Measurements from ENCODE around the gene UTP14C.
"Not testable (repeated sequence)": the region's sequence is repeated elsewhere in the genome, so short reads cannot be mapped to it uniquely, and the experiment has no call there.

The UTP14C gene

DNA sequence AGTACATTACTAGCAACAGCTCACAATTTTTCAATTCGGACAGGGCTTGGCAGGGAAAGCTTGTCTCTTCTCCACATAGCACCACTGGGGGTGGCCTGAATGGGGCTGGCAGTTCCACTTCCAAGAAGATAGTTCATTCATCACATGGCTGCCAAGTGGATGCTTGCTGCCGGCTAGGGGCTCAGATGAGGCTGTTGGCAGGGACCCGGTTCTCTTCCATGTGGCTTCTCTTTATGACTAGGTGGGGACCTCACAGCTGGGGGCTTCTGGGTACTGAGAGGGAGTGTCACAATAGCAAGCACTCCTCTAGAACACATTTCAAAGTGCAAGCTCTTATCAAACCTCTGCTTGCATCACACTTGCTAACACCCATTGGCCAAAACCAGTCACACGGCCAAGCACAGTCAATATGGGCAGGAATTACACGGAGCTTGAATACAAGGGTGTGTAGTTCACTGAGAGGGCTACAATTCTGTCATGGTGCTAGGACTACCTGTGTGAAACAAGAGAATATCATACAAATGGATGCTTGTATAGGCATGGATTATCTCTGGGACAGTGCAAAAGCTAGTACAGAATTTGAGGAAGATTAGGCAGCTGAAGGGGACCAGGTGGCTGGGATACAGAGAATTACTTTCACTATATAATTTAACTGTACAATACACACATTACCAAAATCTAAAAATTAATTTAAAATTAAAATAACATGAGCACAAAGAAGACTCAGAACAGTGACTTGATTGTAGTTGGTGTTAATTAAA, 45.5 kb upstream of the UTP14C start:
- TF ChIP-seq ARNTL (CRISPR knock-in tag; IDR thresholded peaks at IDR 0.05; ENCODE audit: borderline replicate concordance, low read depth), result no peak
- TF ChIP-seq ZNF8 (CRISPR knock-in tag; IDR thresholded peaks at IDR 0.05), result no peak
- TF ChIP-seq ISL1 (CRISPR knock-in tag; IDR thresholded peaks at IDR 0.05), result no peak
- no peak for TF ChIP-seq SNAI2 (CRISPR knock-in tag; IDR thresholded peaks at IDR 0.05)
- TF ChIP-seq, protein P1, sequence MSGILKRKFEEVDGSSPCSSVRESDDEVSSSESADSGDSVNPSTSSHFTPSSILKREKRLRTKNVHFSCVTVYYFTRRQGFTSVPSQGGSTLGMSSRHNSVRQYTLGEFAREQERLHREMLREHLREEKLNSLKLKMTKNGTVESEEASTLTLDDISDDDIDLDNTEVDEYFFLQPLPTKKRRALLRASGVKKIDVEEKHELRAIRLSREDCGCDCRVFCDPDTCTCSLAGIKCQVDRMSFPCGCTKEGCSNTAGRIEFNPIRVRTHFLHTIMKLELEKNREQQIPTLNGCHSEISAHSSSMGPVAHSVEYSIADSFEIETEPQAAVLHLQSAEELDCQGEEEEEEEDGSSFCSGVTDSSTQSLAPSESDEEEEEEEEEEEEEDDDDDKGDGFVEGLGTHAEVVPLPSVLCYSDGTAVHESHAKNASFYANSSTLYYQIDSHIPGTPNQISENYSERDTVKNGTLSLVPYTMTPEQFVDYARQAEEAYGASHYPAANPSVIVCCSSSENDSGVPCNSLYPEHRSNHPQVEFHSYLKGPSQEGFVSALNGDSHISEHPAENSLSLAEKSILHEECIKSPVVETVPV (CRISPR knock-in tag; IDR thresholded peaks at IDR 0.05), result no peak
- no peak for TF ChIP-seq PATZ1 (CRISPR knock-in tag; IDR thresholded peaks at IDR 0.05; ENCODE audit: borderline replicate concordance)
- no peak for TF ChIP-seq RARB (CRISPR knock-in tag; IDR thresholded peaks at IDR 0.05)
- no peak for TF ChIP-seq BACH2 (CRISPR knock-in tag; IDR thresholded peaks at IDR 0.05; ENCODE audit: borderline replicate concordance)
- ATAC-seq, result no peak

- TF ChIP-seq, protein P2, sequence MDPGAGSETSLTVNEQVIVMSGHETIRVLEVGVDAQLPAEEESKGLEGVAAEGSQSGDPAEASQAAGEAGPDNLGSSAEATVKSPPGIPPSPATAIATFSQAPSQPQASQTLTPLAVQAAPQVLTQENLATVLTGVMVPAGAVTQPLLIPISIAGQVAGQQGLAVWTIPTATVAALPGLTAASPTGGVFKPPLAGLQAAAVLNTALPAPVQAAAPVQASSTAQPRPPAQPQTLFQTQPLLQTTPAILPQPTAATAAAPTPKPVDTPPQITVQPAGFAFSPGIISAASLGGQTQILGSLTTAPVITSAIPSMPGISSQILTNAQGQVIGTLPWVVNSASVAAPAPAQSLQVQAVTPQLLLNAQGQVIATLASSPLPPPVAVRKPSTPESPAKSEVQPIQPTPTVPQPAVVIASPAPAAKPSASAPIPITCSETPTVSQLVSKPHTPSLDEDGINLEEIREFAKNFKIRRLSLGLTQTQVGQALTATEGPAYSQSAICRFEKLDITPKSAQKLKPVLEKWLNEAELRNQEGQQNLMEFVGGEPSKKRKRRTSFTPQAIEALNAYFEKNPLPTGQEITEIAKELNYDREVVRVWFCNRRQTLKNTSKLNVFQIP (CRISPR knock-in tag; IDR thresholded peaks at IDR 0.05; ENCODE audit: borderline replicate concordance, low read depth), result no peak
- TF ChIP-seq BACH2 (CRISPR knock-in tag; IDR thresholded peaks at IDR 0.05; ENCODE audit: borderline replicate concordance), result no peak
- no peak for TF ChIP-seq CSDC2 (CRISPR knock-in tag; IDR thresholded peaks at IDR 0.05)
- TF ChIP-seq SNAI2 (CRISPR knock-in tag; IDR thresholded peaks at IDR 0.05), result no peak
- ATAC-seq, result no peak
Observed at GRCh38 chr13:51980908-51981307, 43.6 kb upstream of the UTP14C start.

GRCh38 chr13:51981355-51981754, 43.1 kb upstream of the UTP14C start:
- TF ChIP-seq ARNTL (CRISPR knock-in tag; IDR thresholded peaks at IDR 0.05; ENCODE audit: borderline replicate concordance, low read depth) (no peak), SNAI2 (CRISPR knock-in tag; IDR thresholded peaks at IDR 0.05) (no peak), ZFP3 (CRISPR knock-in tag; IDR thresholded peaks at IDR 0.05) (no peak), OSR1 (CRISPR knock-in tag; IDR thresholded peaks at IDR 0.05) (no peak), ZNF70 (CRISPR knock-in tag; IDR thresholded peaks at IDR 0.05) (no peak), TCF4 (CRISPR knock-in tag; IDR thresholded peaks at IDR 0.05; ENCODE audit: borderline replicate concordance) (no peak), ZNF8 (CRISPR knock-in tag; IDR thresholded peaks at IDR 0.05) (no peak), ESRRG (CRISPR knock-in tag; IDR thresholded peaks at IDR 0.05) (no peak), CSDC2 (CRISPR knock-in tag; IDR thresholded peaks at IDR 0.05) (no peak), BACH2 (CRISPR knock-in tag; IDR thresholded peaks at IDR 0.05; ENCODE audit: borderline replicate concordance) (no peak), ZC3H10 (CRISPR knock-in tag; IDR thresholded peaks at IDR 0.05) (no peak), ZFP30 (CRISPR knock-in tag; IDR thresholded peaks at IDR 0.05) (no peak), ZNF565 (CRISPR knock-in tag; conservative IDR thresholded peaks at IDR 0.05; ENCODE audit: low read depth) (no peak), RARB (CRISPR knock-in tag; IDR thresholded peaks at IDR 0.05) (no peak), TOX (CRISPR knock-in tag; IDR thresholded peaks at IDR 0.05; ENCODE audit: borderline replicate concordance) (no peak)
- TF ChIP-seq, protein P3, sequence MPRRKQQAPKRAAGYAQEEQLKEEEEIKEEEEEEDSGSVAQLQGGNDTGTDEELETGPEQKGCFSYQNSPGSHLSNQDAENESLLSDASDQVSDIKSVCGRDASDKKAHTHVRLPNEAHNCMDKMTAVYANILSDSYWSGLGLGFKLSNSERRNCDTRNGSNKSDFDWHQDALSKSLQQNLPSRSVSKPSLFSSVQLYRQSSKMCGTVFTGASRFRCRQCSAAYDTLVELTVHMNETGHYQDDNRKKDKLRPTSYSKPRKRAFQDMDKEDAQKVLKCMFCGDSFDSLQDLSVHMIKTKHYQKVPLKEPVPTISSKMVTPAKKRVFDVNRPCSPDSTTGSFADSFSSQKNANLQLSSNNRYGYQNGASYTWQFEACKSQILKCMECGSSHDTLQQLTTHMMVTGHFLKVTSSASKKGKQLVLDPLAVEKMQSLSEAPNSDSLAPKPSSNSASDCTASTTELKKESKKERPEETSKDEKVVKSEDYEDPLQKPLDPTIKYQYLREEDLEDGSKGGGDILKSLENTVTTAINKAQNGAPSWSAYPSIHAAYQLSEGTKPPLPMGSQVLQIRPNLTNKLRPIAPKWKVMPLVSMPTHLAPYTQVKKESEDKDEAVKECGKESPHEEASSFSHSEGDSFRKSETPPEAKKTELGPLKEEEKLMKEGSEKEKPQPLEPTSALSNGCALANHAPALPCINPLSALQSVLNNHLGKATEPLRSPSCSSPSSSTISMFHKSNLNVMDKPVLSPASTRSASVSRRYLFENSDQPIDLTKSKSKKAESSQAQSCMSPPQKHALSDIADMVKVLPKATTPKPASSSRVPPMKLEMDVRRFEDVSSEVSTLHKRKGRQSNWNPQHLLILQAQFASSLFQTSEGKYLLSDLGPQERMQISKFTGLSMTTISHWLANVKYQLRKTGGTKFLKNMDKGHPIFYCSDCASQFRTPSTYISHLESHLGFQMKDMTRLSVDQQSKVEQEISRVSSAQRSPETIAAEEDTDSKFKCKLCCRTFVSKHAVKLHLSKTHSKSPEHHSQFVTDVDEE (CRISPR knock-in tag; IDR thresholded peaks at IDR 0.05), result no peak
- TF ChIP-seq, protein P1 (CRISPR knock-in tag; IDR thresholded peaks at IDR 0.05), result no peak
- TF ChIP-seq, protein P4, sequence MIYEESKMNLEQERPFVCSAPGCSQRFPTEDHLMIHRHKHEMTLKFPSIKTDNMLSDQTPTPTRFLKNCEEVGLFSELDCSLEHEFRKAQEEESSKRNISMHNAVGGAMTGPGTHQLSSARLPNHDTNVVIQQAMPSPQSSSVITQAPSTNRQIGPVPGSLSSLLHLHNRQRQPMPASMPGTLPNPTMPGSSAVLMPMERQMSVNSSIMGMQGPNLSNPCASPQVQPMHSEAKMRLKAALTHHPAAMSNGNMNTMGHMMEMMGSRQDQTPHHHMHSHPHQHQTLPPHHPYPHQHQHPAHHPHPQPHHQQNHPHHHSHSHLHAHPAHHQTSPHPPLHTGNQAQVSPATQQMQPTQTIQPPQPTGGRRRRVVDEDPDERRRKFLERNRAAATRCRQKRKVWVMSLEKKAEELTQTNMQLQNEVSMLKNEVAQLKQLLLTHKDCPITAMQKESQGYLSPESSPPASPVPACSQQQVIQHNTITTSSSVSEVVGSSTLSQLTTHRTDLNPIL (CRISPR knock-in tag; IDR thresholded peaks at IDR 0.05; ENCODE audit: low read depth), result no peak
- ATAC-seq, result no peak

DNA sequence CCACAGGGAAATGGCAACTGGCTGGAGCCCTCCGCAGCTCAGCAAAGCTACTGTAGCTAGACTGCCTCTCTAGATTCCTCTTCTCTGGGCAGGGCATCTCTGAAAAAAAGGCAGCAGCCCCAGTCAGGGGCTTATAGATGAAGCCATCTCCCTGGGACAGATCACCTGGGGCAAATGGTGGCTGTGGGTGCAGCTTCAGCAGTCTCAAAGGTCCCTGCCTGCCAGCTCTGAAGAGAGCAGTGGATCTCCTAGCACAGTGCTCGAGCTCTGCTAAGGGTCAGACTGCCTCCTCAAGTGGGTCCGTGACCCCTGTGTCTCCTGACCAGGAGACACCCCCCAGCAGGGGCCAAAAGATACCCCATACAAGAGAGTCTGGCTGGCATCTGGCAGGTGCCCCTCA, 41.2 kb upstream of the UTP14C start:
- not testable (repeated sequence) for ATAC-seq

DNA sequence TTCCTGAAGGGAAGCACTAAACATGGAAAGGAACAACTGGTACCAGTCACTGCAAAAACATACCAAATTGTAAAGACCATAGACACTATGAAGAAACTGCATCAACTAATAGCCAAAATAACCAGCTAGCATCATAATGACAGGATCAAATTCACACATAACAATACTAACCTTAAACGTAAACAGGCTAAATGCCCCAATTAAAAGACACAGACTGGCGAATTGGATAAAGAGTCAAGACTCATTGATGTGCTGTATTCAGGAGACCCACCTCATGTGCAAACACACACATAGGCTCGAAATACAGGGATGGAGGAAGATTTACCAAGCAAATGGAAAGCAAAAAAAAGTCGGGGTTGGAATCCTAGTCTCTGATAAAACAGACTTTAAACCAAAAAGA, 39.6 kb upstream of the UTP14C start:
- ATAC-seq, result not testable (repeated sequence)

Data from SK-N-SH treated with all-trans-retinoic acid at 6 μM for 48 hours (cell line).